HG03342 (cell line): ENCODE measurements around the gene SVOP.
A peak's percentile ranks its signal among the peaks of the same experiment; 100 is the strongest.

Experiments
- ATAC-seq: cut with Tn5 transposase; IDR thresholded peaks from one replicate; pipeline ENCODE4 v1.9.1; 2021; ENCODE audit warnings: mild to moderate bottlenecking, moderate library complexity; ENCODE audit not compliant: unreplicated experiment

The SVOP gene

DNA sequence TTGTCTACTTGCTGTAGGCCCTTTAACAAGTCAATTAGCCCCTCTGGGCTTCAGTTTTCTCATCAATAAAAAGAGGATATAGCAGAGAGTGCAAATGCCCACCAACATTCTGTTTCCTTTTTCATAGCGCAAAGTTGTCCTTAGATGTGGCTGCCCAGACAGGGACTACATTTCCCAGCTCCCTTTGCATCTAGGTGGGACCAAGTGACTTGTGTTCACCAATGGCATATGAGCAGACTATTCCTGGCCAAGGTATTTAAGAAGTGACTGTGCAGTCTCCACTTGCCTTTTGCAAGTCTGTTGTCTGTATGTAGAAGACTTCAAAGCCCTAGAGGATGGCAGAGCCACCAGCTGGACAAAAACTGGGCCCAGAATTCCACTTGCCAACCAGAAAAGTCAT lies 81.3 kb downstream of the SVOP start:
- ATAC-seq = no peak

- ATAC-seq = no peak
Measured at GRCh38 chr12:108938247-108938924, 82.5 kb downstream of the SVOP start.

- no peak for ATAC-seq
Measured at GRCh38 chr12:108935159-108935763, 85.6 kb downstream of the SVOP start.

DNA sequence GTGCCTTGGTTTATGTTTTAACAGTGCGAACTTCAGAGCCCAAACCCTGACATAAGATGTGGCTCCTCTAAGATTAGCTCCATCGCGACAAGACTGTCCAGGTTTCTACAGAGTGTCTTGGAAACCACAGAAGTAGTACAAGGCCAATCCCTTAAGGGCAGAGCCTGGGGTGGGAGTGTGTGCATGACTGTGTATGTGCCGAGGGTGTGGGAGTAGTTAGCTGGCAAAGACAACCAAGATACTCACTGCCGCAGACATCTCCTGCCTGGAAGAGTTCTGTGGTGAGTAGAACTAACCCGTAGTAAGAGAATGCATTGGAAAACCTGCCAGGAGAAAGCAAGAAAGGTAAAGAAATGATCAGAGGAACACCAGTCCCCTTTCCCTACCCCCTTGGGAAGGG lies 86.9 kb downstream of the SVOP start:
- ATAC-seq = no peak

DNA sequence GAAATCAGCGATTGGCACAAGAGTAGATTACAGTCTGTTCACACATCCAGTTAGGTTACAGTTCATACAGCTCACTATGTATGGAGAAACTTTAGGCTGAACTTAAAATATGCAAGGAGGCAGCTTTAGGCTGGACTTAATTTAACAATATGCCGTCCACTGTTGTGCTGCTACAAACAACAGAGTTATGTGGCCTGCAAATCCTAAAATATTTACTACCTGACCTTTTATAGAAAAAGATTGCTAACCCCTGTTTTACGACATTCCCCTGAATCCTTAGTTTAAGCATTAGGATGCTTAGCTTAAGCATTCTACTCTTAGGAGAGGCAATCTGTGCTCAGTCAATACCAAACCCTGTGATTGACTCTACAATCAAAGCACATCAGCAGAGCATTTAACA lies 90.1 kb downstream of the SVOP start:
- no peak for ATAC-seq

GRCh38 chr12:108930155-108930554 lies 90.7 kb downstream of the SVOP start:
- peak; percentile 48 for ATAC-seq

DNA sequence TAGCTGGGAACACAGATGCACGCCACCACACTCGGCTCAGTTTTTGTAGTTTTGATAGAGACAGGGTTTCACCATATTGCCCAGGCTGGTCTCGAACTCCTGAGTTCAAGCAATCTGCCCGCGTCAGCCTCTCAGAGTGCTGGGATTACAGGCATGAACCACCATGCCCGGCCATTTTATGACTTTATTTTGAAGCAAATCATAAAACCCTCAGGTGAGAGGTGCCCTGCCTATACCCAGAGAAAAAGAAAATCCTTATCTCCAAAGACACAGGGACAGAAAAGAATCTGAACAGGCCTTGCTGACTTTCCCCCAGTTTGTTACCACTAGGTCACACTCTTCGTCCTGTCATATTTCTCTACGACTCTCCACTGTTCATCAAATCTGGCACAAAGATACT lies 92.2 kb downstream of the SVOP start:
- ATAC-seq = no peak

GRCh38 chr12:108922918-108923317 lies 98.0 kb downstream of the SVOP start:
- no peak for ATAC-seq

DNA sequence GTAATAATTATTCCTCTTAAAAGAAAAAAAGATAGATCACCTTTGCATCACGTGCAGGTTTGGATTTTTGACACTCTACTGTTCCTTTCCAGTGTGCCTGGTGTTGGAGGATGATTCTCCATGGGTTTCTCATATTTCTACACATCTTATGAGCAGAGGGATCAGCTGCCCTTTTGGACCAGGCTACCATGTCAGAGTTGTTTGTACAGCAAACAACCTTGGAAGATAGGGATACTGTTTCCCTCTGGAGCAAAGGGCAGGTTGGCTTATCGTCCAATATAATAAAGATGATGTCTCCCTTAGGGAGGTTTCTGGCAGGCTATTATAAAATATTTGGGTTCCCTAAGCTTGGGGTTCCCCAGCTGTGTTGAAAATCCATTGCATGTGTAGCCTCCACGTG lies 98.9 kb downstream of the SVOP start:
- ATAC-seq = no peak

DNA sequence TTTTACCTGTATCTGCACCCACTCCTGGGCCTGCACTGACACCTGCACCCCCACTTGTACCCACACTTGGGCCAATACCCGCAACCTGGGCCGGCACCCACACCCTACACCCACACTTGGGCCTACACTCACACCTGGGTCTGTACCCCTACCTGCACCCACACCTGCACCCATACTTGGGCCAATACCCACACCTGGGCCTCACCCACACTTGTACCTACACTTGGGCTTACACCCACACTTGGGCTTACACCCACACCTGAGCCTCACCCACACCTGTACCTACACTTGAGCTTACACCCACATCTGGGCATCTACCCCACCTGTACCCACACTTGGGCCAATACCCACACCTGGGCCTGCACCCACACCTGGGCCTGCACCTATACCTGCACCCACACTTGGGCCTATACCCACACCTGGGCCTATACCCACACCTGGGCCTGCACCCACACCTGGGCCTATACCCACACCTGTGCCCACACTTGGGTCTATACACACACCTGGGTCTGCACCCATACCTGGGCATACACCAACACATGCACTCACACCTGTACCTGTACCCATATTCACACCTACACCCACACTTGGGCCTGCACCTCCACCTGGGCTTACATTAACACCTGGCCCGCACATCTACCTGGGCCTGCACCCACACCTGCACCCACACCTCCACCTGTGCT lies 101.8 kb downstream of the SVOP start:
- no peak for ATAC-seq

DNA sequence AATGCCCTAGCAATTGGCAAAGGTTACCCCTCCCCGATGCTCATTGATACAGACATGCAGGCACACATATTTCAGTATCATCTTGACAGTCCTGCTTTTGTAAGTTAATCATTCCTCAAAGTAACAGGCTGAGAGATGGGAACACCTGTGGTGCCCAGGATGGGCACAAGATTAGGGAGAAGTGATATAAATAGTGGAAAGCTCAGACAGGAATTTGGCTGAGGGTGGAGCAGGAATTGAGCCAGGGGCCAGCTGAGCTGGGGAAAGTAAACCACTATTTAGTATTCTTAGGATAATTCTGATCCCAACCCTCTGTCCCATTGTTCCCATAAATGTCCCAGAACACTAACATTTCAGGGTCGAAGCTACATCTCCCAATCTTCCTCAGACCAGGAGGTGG lies 102.7 kb downstream of the SVOP start:
- no peak for ATAC-seq

- no peak for ATAC-seq
Measured at GRCh38 chr12:108916336-108916735, 104.5 kb downstream of the SVOP start.

GRCh38 chr12:108915632-108916133 lies 105.2 kb downstream of the SVOP start:
- ATAC-seq = no peak

DNA sequence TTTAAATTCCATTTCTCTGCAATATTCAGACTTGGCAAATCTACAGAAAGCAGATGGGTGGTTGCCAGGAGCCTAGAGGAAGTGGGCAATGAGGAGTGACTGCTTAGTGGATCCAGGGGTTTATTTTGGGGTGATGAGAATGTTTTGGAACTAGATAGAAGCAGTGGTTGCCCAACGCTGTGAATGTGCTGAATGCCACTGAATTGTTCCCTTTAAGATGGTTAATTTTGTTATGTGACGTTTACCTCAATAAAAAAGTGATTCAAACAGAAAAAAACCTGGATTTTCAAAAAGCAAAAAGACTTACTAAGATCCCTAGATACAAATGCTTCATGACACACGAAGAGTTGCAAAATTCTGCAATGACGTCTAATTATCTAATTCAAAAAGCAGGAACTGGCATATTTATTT lies 106.7 kb downstream of the SVOP start:
- no peak for ATAC-seq

DNA sequence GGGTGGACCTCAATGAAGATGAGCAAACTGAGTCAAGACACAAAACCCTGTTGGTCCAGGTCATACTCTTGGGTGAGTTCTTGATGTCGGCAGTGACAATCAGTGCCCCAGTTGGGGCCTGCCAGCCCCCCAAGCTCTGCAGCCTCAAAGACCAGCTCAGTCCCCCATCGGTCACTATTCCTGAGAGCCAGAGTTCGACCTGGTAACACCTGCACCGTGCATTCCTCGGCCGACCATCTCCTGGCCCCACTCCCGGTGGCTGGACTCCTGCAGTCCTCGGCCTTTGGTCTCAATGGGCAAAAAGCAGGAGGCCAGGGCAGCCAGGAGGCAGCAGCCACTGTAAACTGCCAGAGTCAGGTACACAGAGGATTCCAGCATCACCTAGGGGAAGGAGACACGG lies 108.5 kb downstream of the SVOP start:
- ATAC-seq = no peak

GRCh38 chr12:108911915-108912314 lies 109.0 kb downstream of the SVOP start:
- ATAC-seq = no peak

GRCh38 chr12:108910336-108910735 lies 110.5 kb downstream of the SVOP start:
- no peak for ATAC-seq

GRCh38 chr12:108907839-108908351 lies 113.0 kb downstream of the SVOP start:
- ATAC-seq = no peak

DNA sequence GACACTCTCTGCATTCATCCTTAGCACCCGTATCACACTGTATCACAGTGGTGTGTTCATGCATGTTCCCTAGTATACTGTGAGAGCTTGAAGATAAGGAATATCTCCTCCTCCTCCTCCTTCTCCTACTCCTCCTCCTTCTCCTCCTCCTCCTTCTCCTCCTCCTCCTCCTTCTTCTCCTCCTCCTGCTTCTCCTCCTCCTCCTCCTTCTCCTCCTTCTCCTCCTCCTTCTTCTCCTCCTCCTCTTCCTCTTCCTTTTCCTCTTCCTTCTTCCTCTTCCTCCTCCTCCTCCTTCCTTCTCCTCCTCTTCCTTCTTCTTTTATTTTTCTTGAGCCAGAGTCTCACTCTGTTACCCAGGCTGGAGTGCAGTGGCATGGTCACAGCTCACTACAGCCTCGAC lies 113.9 kb downstream of the SVOP start:
- no peak for ATAC-seq

DNA sequence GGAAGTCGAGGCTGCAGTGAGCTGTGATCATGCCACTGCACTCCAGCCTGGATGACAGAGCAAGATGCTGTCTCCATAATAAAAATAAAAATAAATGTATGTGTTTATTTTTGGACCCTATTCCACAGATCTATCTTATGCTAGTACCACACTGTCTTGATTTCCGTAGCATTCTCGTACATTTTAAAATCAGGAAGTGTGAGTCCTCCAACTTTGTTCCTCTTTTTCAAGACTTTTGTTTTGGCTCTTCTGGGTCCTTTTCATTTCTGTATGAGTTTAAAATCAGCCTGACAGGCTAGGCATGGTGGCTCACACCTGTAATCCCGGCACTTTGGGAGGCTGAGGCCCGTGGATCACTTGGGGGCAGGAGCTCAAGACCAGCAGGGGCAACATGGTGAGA lies 115.1 kb downstream of the SVOP start:
- ATAC-seq = no peak

GRCh38 chr12:108899145-108899544 lies 121.7 kb downstream of the SVOP start:
- no peak for ATAC-seq

GRCh38 chr12:108896817-108897216 lies 124.1 kb downstream of the SVOP start:
- ATAC-seq = no peak
